H1 (cell line): ENCODE results near the gene TAP2.

Experiments
- CEBPB ChIP-seq: IDR thresholded peaks from 2 replicates; pipeline ENCODE4 v1.6.1; 2012; ENCODE audit warnings: low read depth, low read length
- EP300 ChIP-seq, 2 experiments: IDR thresholded peaks; 1 replicate in 1 of 2; 2 replicates in 1 of 2; pipeline ENCODE4 v1.6.1; 2011 to 2012; ENCODE audit warnings: low read depth in 2 of 2, low read length in 2 of 2, mild to moderate bottlenecking in 2 of 2, borderline replicate concordance in 1 of 2, inconsistent platforms in 1 of 2, moderate library complexity in 1 of 2
- EZH2 ChIP-seq: fragments of 200-600 bp; sonication (generic); IDR thresholded peaks from 2 replicates; pipeline ENCODE4 v1.7.1; 2012; ENCODE audit warnings: low read depth, mild to moderate bottlenecking, moderate library complexity, low read length, inconsistent platforms; ENCODE audit not compliant: severe bottlenecking
- HDAC6 ChIP-seq: IDR thresholded peaks from one replicate; pipeline ENCODE4 v1.7.1; 2012; ENCODE audit warnings: low read depth, mild to moderate bottlenecking, inconsistent platforms, low read length, moderate library complexity
- POLR2A ChIP-seq, 2 experiments: IDR thresholded peaks; 1 replicate in 1 of 2; 2 replicates in 1 of 2; pipeline ENCODE4 v1.6.1; 2011; ENCODE audit warnings: low read depth in 2 of 2, low read length in 2 of 2, mild to moderate bottlenecking in 2 of 2; ENCODE audit errors: control extremely low read depth in 1 of 2
- POLR2AphosphoS5 ChIP-seq: IDR thresholded peaks from 2 replicates; pipeline ENCODE4 v1.6.1; 2011; ENCODE audit warnings: low read depth, low read length
- SAP30 ChIP-seq: fragments of 300-600 bp; sonication (generic); IDR thresholded peaks from 2 replicates; pipeline ENCODE4 v1.7.1; 2012; ENCODE audit warnings: low read length, moderate library complexity, mild to moderate bottlenecking, inconsistent platforms; ENCODE audit not compliant: insufficient read depth, insufficient replicate concordance
- SIN3A ChIP-seq, 2 experiments: IDR thresholded peaks in 1 of 2; conservative IDR thresholded peaks in 1 of 2; 2 replicates each; pipeline ENCODE4 v1.6.1; 2011 to 2012; ENCODE audit warnings: low read length in 2 of 2, improper control_type of control experiment in 1 of 2, low read depth in 1 of 2, mild to moderate bottlenecking in 1 of 2
- SIX5 ChIP-seq: IDR thresholded peaks from 2 replicates; pipeline ENCODE4 v1.6.1; 2011; ENCODE audit warnings: mild to moderate bottlenecking, low read depth, low read length
- TAF1 ChIP-seq: IDR thresholded peaks from 2 replicates; pipeline ENCODE4 v1.6.1; 2011; ENCODE audit warnings: mild to moderate bottlenecking, low read depth, low read length
- TF ChIP-seq, protein P1 (sequence below), 3 experiments: IDR thresholded peaks; 1 replicate in 2 of 3; 2 replicates in 1 of 3; pipeline versions ENCODE4 v1.5.1 to v1.6.1; 2011; ENCODE audit warnings: low read length in 3 of 3, mild to moderate bottlenecking in 3 of 3, inconsistent platforms in 2 of 3, low read depth in 1 of 3, moderate library complexity in 1 of 3; ENCODE audit not compliant: insufficient read depth in 1 of 3; ENCODE audit errors: control extremely low read depth in 1 of 3
- TF ChIP-seq, protein P2 (sequence below): IDR thresholded peaks from 2 replicates; pipeline ENCODE4 v1.6.1; 2011; ENCODE audit warnings: low read depth, mild to moderate bottlenecking, low read length; ENCODE audit not compliant: insufficient read depth

DNA sequence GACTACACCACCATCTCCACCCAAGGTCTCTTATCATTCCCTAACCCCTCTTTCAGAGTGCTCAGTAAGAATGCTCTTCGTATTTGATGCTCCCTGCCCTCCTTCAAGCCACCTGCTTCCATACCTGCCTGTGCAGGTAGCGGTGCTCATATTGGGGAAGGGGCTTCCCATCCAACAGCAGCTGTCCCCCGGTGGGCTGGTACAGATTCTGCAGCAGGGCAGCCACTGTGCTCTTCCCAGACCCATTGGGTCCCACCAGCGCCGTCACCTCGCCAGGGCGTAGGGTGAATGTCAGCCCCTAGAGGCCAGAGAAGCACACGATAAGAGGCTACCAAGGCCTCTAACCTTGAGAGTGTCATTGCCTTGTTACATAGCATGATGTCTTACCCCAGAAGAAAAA is 9.3 kb upstream of the TAP2 start:
- TF ChIP-seq EP300 (IDR thresholded peaks at IDR 0.05; ENCODE audit: borderline replicate concordance in 1 of 2, low read depth in 2 of 2, low read length in 2 of 2): no peak
- no peak for TF ChIP-seq POLR2AphosphoS5
- no peak for TF ChIP-seq SIX5
- TF ChIP-seq, protein P1, sequence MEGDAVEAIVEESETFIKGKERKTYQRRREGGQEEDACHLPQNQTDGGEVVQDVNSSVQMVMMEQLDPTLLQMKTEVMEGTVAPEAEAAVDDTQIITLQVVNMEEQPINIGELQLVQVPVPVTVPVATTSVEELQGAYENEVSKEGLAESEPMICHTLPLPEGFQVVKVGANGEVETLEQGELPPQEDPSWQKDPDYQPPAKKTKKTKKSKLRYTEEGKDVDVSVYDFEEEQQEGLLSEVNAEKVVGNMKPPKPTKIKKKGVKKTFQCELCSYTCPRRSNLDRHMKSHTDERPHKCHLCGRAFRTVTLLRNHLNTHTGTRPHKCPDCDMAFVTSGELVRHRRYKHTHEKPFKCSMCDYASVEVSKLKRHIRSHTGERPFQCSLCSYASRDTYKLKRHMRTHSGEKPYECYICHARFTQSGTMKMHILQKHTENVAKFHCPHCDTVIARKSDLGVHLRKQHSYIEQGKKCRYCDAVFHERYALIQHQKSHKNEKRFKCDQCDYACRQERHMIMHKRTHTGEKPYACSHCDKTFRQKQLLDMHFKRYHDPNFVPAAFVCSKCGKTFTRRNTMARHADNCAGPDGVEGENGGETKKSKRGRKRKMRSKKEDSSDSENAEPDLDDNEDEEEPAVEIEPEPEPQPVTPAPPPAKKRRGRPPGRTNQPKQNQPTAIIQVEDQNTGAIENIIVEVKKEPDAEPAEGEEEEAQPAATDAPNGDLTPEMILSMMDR (IDR thresholded peaks at IDR 0.05; ENCODE audit: control extremely low read depth in 1 of 3, insufficient read depth in 1 of 3, low read depth in 1 of 3, low read length in 3 of 3): no peak
- no peak for TF ChIP-seq POLR2A (IDR thresholded peaks at IDR 0.05; ENCODE audit: control extremely low read depth in 1 of 2, low read depth in 2 of 2, low read length in 2 of 2)
- TF ChIP-seq CEBPB: no peak
- no peak for TF ChIP-seq TAF1
- TF ChIP-seq EZH2: no peak
- TF ChIP-seq SIN3A (conservative IDR thresholded peaks at IDR 0.05 in 1 of 2, IDR thresholded peaks at IDR 0.05 in 1 of 2; ENCODE audit: low read depth in 1 of 2, low read length in 2 of 2): no peak
- TF ChIP-seq HDAC6: no peak
- no peak for TF ChIP-seq SAP30
- TF ChIP-seq, protein P2, sequence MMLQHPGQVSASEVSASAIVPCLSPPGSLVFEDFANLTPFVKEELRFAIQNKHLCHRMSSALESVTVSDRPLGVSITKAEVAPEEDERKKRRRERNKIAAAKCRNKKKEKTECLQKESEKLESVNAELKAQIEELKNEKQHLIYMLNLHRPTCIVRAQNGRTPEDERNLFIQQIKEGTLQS: no peak
